ENCODE data around the gene PRKN.

PRKN gene

GRCh38 chr6:162596676-162597075, 130.9 kb downstream of the PRKN start:
- TF ChIP-seq CTCF (IDR thresholded peaks at IDR 0.05; ENCODE audit: low read depth, low read length), result no peak
- no peak for DNase-seq (ENCODE audit: extremely low read depth, low read depth)

DNA sequence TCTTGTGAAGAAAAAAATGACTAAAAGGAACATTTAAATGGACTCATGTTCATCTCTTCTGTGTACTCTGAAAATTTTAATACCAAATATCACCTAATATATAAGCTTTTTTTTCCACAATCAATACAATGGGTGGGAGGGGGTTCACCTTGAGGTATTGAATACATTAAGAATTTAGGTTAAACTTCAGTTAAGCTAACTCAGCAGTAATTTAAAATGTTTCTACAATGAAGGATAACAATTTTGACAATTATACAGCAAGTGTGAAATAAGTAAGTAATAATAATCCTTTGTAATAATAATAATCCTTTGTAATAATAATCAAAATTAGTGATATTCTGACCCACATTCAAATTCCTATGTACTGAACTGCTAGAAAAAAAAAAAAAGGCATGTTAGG, 136.0 kb downstream of the PRKN start:
- no peak for DNase-seq (ENCODE audit: extremely low read depth, low read depth)
- no peak for TF ChIP-seq CTCF (IDR thresholded peaks at IDR 0.05; ENCODE audit: low read depth, low read length)

DNA sequence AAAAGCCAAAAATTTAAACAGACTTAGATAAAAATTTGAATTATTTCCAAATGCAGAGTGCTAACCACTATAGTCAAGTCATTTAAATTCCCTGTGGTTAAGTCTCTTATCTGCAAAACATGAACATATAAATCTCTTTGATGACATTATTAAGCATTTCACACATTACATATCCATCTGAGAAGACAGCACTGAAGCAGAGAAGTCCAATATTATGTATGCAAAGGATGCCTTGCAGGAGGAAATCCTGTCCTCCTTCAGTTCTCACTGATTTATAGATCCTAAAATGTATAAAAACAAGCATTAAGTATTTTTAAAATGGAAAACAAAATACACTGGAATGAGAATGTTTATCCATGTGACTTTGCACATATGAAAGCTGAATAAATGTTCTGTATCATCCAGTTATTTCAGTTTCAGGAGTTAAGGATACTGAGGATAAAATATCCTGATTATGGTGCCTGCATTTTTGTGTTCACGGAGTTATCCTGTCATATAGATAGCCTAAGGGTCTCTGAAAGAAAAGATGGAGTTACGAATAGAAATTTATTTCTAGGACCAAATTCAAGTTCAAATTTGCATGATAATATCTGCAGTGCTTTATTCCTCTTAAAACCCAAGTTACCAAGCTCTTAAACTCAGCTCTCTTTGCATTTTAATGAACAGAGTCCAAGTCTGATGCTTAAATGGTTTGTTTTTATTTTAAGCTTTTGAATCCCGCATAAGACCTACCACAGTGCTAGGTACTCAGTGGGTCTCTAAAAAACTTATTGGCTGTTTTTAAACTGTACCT, 145.4 kb downstream of the PRKN start:
- no peak for TF ChIP-seq CTCF (IDR thresholded peaks at IDR 0.05; ENCODE audit: low read depth, low read length)

GRCh38 chr6:162580619-162581018, 146.9 kb downstream of the PRKN start:
- no peak for TF ChIP-seq CTCF (IDR thresholded peaks at IDR 0.05; ENCODE audit: low read depth, low read length)
- no peak for DNase-seq (ENCODE audit: extremely low read depth, low read depth)

More for the DNA sequence above, 145.4 kb downstream of the PRKN start:
- DNase-seq (ENCODE audit: extremely low read depth, low read depth), result no peak

DNA sequence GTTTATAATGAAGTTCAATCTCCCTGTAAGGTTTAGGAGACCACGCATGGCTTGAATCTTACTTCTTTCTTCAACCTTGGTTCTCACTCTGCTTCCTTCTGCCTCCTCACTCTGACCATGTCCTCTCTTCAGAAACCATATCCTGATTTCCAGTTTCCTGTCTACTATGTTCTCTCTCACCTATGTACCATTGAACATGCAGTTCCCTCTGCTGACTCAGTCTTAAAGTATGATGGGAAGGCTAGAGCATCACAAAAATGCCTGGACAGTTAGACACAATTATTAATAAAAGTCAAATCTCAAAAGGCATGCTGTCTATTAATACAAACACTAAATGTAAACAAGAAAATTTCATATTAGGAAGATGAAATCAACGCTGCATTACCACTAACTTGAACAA, 151.6 kb downstream of the PRKN start:
- TF ChIP-seq CTCF (IDR thresholded peaks at IDR 0.05; ENCODE audit: low read depth, low read length), result no peak
- DNase-seq (ENCODE audit: extremely low read depth, low read depth), result no peak

GRCh38 chr6:162572240-162572639, 155.3 kb downstream of the PRKN start:
- no peak for DNase-seq (ENCODE audit: extremely low read depth, low read depth)
- no peak for TF ChIP-seq CTCF (IDR thresholded peaks at IDR 0.05; ENCODE audit: low read depth, low read length)

- TF ChIP-seq CTCF (IDR thresholded peaks at IDR 0.05; ENCODE audit: low read depth, low read length), result no peak
- DNase-seq (ENCODE audit: extremely low read depth, low read depth), result no peak
Measured at GRCh38 chr6:162568266-162568665, 159.3 kb downstream of the PRKN start.

Data from AG09319 (cell line).